OCI-LY1 (cell line): ENCODE measurements around the gene NOC3L.
"Not testable (repeated sequence)": the region's sequence is repeated elsewhere in the genome, so short reads cannot be mapped to it uniquely, and the experiment has no call there.

Experiments
- H2AFZ ChIP-seq: fragments of 200-600 bp; sonication (generic), shearing (Covaris generic); 2 replicates; pipeline ENCODE4 v1.6.0; 2014; ENCODE audit warnings: antibody characterized with exemption, mild to moderate bottlenecking, low read length
- H3F3A ChIP-seq: fragments of 200-600 bp; sonication (generic), shearing (Covaris generic); 2 replicates; pipeline ENCODE4 v1.6.0; 2014; ENCODE audit warnings: mild to moderate bottlenecking, antibody characterized with exemption, low read length, moderate library complexity; ENCODE audit not compliant: insufficient read depth
- H3K27ac ChIP-seq: fragments of 200-600 bp; sonication (generic); 2 replicates; pipeline ENCODE4 v1.5.1; 2014; ENCODE audit warnings: low read length, mixed run types, mild to moderate bottlenecking, low read depth; ENCODE audit not compliant: poor library complexity, severe bottlenecking
- H3K27me3 ChIP-seq: fragments of 200-600 bp; sonication (generic); 2 replicates; pipeline ENCODE4 v1.6.0; 2014; ENCODE audit warnings: antibody characterized with exemption, mild to moderate bottlenecking, low read length, moderate library complexity; ENCODE audit not compliant: insufficient read depth
- H3K36me3 ChIP-seq: fragments of 200-600 bp; sonication (generic); 2 replicates; pipeline ENCODE4 v1.6.1; 2014; ENCODE audit warnings: mild to moderate bottlenecking, antibody characterized with exemption, low read length, moderate library complexity, mixed read lengths; ENCODE audit not compliant: insufficient read depth
- H3K4me1 ChIP-seq: fragments of 200-600 bp; sonication (generic); 2 replicates; pipeline ENCODE4 v1.5.1; 2014; ENCODE audit warnings: mild to moderate bottlenecking, low read length, moderate library complexity; ENCODE audit not compliant: insufficient read depth, severe bottlenecking
- H3K4me2 ChIP-seq: fragments of 200-600 bp; sonication (generic), shearing (Covaris generic); 2 replicates; pipeline ENCODE4 v1.6.1; 2014; ENCODE audit warnings: low read length
- H3K4me3 ChIP-seq: fragments of 200-600 bp; sonication (generic); 2 replicates; pipeline ENCODE4 v1.5.1; 2014; ENCODE audit warnings: low read length, low read depth, mild to moderate bottlenecking, mixed read lengths; ENCODE audit not compliant: poor library complexity, severe bottlenecking
- H3K79me2 ChIP-seq: fragments of 200-600 bp; shearing (Covaris generic); 2 replicates; pipeline ENCODE4 v1.6.1; 2016; ENCODE audit warnings: mixed run types, low read length, mixed read lengths; ENCODE audit not compliant: insufficient read depth
- H3K9ac ChIP-seq: fragments of 200-600 bp; sonication (generic), shearing (Covaris generic); 2 replicates; pipeline ENCODE4 v1.6.1; 2014; ENCODE audit warnings: mild to moderate bottlenecking, low read length, mixed read lengths
- H3K9me2 ChIP-seq: fragments of 200-600 bp; sonication (generic), shearing (Covaris generic); 2 replicates; pipeline ENCODE4 v1.6.1; 2014; ENCODE audit warnings: low read depth, mild to moderate bottlenecking, low read length, mixed read lengths
- H3K9me3 ChIP-seq: fragments of 200-600 bp; shearing (Covaris generic); 2 replicates; pipeline ENCODE4 v1.6.1; 2014; ENCODE audit warnings: low read length, mixed read lengths
- H4K20me1 ChIP-seq: fragments of 200-600 bp; sonication (generic), shearing (Covaris generic); 2 replicates; pipeline ENCODE4 v1.6.0; 2016; ENCODE audit warnings: mild to moderate bottlenecking, low read length; ENCODE audit not compliant: insufficient read depth
- CTCF ChIP-seq: fragments of 200-600 bp; sonication (generic), shearing (Covaris generic); IDR thresholded peaks from 2 replicates; pipeline ENCODE4 v1.5.1; 2017; ENCODE audit warnings: mild to moderate bottlenecking, antibody characterized with exemption, low read length, moderate library complexity, mixed read lengths
- EZH2 ChIP-seq: fragments of 200-600 bp; sonication (generic), shearing (Covaris generic); IDR thresholded peaks from 2 replicates; pipeline ENCODE4 v1.8.0; 2017; ENCODE audit warnings: borderline replicate concordance, mixed run types, mild to moderate bottlenecking, antibody characterized with exemption, low read length, moderate library complexity, mixed read lengths

Gene NOC3L

GRCh38 chr10:94398762-94399161, 36.0 kb upstream of the NOC3L start:
- H3K36me3 ChIP-seq, result no peaks in the 10 kb centered on the region
- H2AFZ ChIP-seq, result no peak overlapping the region
- TF ChIP-seq CTCF, result no peak
- TF ChIP-seq EZH2, result no peak
- no peaks in the 10 kb centered on the region for H3K9me3 ChIP-seq
- H3K9ac ChIP-seq, result no peak overlapping the region
- H3K9me2 ChIP-seq, result no peaks in the 10 kb centered on the region
- H3K79me2 ChIP-seq, result no peaks in the 10 kb centered on the region
- H4K20me1 ChIP-seq, result no peaks in the 10 kb centered on the region
- H3K27me3 ChIP-seq, result no peaks in the 10 kb centered on the region
- no peak overlapping the region for H3K27ac ChIP-seq
- no peaks in the 10 kb centered on the region for H3F3A ChIP-seq
- no peak overlapping the region for H3K4me3 ChIP-seq
- peaks cover 4% of the 10 kb centered on the region for H3K4me1 ChIP-seq
- no peak overlapping the region for H3K4me2 ChIP-seq

- Histone ChIP-seq H3K4me2 (no peak overlapping the region), H3K4me1 (peaks cover 4% of the 10 kb centered on the region), H3F3A (no peaks in the 10 kb centered on the region), H3K27ac (no peak overlapping the region), H3K79me2 (no peaks in the 10 kb centered on the region), H3K9me2 (no peaks in the 10 kb centered on the region), H2AFZ (no peak overlapping the region), H3K27me3 (no peaks in the 10 kb centered on the region), H3K9me3 (no peaks in the 10 kb centered on the region), H4K20me1 (no peaks in the 10 kb centered on the region), H3K36me3 (no peaks in the 10 kb centered on the region), H3K4me3 (no peak overlapping the region), H3K9ac (no peak overlapping the region)
- TF ChIP-seq CTCF (no peak), EZH2 (no peak)
Measured at GRCh38 chr10:94397549-94398370, 35.0 kb upstream of the NOC3L start.

GRCh38 chr10:94392117-94392516, 29.4 kb upstream of the NOC3L start:
- H2AFZ ChIP-seq, H3K36me3 ChIP-seq, H3K27me3 ChIP-seq, H3K27ac ChIP-seq, H4K20me1 ChIP-seq, H3K9me2 ChIP-seq, H3K9ac ChIP-seq, H3K9me3 ChIP-seq, H3K4me1 ChIP-seq, H3K4me2 ChIP-seq, H3F3A ChIP-seq, H3K79me2 ChIP-seq, H3K4me3 ChIP-seq: not testable (repeated sequence)

DNA sequence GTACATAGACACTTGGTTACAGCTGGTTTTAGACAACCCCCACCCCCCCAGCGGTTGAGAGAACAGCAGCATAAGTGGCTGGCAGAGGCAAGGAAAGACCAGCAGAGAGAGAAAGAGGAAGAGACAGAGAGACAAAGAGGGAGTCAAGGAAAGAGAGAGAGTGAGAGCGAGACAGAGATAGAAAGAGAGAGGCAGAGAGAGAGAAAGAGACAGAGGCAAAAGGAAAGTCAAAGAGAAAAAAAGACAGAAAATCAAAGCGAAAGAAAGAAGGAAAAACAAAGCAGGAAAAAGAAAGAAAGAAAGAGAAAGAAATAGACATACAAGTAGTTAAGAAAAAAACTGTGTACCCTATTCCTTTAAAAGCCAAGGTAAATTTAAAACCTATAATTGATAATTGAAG, 23.0 kb upstream of the NOC3L start:
- H3K9ac ChIP-seq, H3K4me2 ChIP-seq, H3K36me3 ChIP-seq, H3K27me3 ChIP-seq, H2AFZ ChIP-seq, H3F3A ChIP-seq, H3K79me2 ChIP-seq, H3K9me3 ChIP-seq, H3K9me2 ChIP-seq, H3K27ac ChIP-seq, H3K4me3 ChIP-seq, H4K20me1 ChIP-seq, H3K4me1 ChIP-seq: not testable (repeated sequence)
